GM12865 (cell line): ENCODE data around the gene TBC1D22A.

ENCODE experiments used
- DNase-seq: peaks from one replicate; pipeline ENCODE4 v3.0.0; 2010; ENCODE audit warnings: low read depth
- H3K4me3 ChIP-seq: 2 replicates; pipeline ENCODE4 v1.5.1; 2011; ENCODE audit warnings: mild to moderate bottlenecking, low read depth, low read length, control low read depth
- CTCF ChIP-seq: IDR thresholded peaks from 2 replicates; pipeline ENCODE4 v1.5.1; 2011; ENCODE audit warnings: low read length, control low read depth, low read depth, inconsistent platforms; ENCODE audit not compliant: insufficient read depth; ENCODE audit errors: missing control alignments

Gene TBC1D22A

GRCh38 chr22:46902436-46902835 lies 140.0 kb downstream of the TBC1D22A start:
- no peak for DNase-seq
- no peak for TF ChIP-seq CTCF
- no peak overlapping the region for H3K4me3 ChIP-seq

GRCh38 chr22:46902998-46903916 lies 140.8 kb downstream of the TBC1D22A start:
- no peak overlapping the region for H3K4me3 ChIP-seq
- no peak for DNase-seq
- no peak for TF ChIP-seq CTCF

- no peak for TF ChIP-seq CTCF
- DNase-seq, result no peak
- no peak overlapping the region for H3K4me3 ChIP-seq
Observed at GRCh38 chr22:46905415-46905814, 143.0 kb downstream of the TBC1D22A start.

- no peak for DNase-seq
- H3K4me3 ChIP-seq, result no peak overlapping the region
- TF ChIP-seq CTCF, result no peak
Observed at GRCh38 chr22:46905834-46906233, 143.4 kb downstream of the TBC1D22A start.

- no peak overlapping the region for H3K4me3 ChIP-seq
- no peak for DNase-seq
- TF ChIP-seq CTCF, result no peak
Observed at GRCh38 chr22:46906326-46907045, 144.0 kb downstream of the TBC1D22A start.

GRCh38 chr22:46907241-46908215 lies 145.1 kb downstream of the TBC1D22A start:
- no peak for TF ChIP-seq CTCF
- H3K4me3 ChIP-seq, result no peak overlapping the region
- DNase-seq, result no peak
